NCI-H2171 (cell line): ENCODE results near the gene GMDS.
A peak's percentile ranks its signal among the peaks of the same experiment; 100 is the strongest.

Experiments used
- DNase-seq: peaks from one replicate; lab custom pipeline; 2025; lab: John Stamatoyannopoulos, UW

GMDS gene

DNA sequence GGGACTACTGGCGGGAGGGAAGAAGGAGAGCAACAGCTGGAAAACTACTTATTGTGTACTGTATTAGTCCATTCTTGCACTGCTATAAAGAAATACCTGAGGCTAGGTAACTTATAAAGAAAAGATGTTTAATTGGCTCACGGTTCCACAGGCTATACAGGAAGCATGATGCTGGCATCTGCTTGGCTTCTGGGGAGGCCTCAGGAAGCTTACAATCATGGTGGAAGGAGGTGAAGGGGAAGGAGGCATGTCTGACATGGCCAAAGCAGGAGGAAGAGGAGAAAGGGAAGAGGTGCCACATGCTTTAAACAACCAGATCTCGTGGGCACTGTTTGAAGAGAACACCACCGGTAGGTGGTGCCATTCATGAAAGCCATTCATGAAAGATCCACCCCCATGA lies 67.3 kb downstream of the GMDS start:
- no peak for DNase-seq

DNA sequence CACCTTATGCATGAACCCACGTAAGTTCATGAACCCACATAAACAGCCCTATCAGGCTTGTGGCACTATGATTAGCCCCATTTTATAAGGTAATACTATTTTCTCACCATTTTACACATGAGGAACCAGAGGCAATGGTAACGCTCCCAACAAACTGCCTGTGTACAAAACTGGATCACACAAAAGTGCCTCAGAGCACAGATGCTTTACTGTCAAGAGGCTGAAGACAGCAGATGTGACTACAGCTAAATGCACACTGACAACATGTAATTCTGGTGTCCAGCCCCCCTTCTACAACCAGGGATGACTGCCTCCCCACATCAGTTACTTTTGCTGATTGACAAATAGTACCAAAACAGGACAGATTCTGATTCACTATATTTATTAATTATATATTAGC lies 69.6 kb downstream of the GMDS start:
- peak; percentile 8 for DNase-seq

DNA sequence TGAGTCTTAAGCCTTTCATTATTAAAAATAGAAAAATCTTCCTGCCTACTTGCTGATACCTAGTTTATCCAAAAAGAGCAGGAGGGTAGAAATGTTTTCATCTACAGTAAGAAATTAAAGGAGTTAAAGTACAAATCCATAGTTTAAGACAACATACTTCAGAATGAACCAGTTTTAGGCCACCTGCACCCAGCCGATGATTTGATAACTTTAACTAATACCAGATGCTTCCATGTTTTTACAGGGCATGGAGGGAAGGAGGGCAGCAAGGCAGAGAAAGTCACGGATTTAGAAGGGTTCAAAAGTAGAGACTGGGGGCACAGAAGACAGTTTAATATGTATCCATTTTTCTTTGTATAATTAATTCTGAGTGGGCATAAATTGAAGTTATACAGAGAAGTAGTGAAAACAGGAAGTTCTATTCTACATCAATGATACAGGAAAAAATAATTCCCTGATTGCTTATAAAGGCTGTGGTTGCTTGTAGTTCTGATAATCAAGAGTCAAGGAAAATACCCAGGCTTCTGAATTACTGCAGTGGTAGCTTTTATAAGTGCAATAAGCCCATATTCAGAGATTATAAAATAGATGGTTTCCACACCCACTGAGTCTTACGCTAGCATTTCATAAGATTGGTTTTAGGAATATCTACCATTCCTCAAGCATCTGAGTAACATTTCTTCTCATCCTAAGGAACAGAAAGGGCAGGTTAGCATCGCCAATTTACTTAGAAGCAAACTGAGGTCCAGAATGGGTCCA lies 72.0 kb downstream of the GMDS start:
- no peak for DNase-seq

DNA sequence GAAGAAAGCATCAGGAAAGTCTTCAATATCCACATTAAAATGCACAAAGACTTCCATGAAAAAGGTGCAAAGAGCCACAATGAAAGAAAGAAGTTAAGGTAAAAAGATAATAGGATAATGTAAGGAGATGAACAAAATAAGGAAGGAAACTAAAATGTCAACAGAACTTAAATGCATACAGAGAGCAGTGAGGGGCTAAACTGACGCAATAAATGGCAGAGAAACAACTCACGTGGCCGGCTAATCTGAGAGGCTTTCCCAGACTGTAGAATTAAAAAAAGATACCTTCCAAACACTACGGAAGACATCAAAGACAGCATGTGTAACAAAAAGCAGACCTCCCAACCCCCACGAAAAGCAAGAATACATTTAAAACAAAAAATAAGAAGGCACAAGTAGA lies 73.7 kb downstream of the GMDS start:
- DNase-seq: no peak

DNA sequence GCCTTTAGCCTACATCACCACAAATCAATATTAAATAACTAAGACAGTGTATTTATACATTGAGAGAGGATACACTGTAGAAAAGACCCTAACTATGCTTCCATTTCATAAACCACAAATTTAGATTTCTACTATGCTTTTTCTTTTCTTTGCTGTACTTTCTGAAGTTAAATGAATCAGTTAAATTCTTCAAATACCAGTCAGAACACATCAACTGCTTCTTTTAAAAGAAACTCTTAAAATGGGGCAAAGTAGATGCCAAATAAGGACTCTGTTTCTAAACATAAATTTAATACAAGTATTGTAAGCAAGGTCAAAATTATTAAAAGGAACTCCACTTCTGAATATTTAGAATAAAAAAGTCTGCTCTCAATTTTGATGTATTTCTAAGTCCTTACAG lies 76.9 kb downstream of the GMDS start:
- DNase-seq: no peak

DNA sequence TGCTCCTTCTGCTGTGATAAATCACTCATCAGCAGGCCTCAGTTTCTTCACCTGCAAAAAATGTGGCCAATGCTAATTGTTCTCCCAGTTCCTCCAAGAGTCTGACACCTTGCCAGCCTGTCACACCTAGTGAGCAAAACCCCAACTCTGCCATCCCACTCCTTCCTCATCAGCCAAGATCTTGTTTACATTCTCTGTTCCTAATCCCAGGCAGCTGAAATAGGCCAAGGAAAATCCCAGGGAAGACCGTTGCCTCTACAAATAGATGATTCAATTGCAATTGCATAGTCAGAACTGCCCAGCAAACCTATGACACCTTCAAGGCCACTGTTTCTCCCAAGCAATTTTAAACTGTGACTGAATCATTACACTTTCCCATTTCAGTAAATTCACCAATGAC lies 78.7 kb downstream of the GMDS start:
- DNase-seq: no peak

DNA sequence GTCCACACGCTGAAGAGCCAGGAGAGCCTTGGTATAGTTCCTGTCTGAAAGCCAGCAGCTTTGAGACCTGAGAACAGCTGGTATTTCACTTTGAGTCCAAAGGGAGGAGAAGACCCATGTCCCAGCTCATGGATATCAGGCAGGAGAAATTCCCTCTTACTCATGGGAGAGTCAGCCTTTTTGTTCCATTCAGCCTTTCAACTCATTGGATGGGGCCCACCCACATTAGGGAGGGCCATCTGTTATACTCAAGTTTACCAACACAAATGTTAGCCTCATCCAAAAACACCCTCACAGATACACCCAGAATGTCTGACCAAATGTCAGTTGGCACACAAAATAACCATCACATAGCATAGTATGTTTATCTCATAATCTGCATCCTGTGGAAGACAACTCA lies 80.1 kb downstream of the GMDS start:
- no peak for DNase-seq

DNA sequence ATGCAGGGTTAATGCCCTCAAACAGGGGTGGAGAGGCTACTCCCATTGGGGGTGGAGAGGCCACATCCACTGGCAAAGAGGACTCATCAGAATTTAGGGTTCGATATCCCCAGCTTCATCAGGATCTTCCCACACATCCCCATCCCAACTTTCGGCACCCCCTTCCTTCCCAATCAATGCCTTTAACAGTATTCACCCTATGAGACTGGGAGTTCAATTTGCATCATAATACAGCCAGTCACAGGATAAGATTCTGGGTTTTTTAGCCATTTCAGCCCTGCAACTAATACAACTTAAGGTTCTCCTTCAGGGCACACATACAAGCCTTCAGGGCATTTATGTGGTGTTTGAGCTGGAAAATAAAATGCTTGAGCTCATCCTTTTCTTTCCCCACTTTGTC lies 80.9 kb downstream of the GMDS start:
- DNase-seq: no peak

DNA sequence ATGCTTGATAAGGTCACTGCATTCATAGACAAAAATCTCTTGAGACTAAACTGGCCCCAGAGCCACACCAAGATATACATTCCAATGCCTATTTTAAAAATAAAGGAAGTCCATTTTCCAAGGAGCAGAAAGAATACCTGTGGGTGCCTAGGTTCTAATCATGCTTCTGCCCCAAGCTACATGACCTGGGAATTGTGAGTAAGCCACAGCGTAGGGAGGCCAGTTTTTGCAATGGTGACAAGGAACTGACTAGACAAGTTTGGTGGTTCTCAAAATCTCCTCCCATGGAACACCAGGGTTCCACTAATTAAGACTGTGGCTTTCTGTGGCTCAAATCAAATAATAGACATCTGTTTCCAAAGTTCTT lies 83.3 kb downstream of the GMDS start:
- no peak for DNase-seq

DNA sequence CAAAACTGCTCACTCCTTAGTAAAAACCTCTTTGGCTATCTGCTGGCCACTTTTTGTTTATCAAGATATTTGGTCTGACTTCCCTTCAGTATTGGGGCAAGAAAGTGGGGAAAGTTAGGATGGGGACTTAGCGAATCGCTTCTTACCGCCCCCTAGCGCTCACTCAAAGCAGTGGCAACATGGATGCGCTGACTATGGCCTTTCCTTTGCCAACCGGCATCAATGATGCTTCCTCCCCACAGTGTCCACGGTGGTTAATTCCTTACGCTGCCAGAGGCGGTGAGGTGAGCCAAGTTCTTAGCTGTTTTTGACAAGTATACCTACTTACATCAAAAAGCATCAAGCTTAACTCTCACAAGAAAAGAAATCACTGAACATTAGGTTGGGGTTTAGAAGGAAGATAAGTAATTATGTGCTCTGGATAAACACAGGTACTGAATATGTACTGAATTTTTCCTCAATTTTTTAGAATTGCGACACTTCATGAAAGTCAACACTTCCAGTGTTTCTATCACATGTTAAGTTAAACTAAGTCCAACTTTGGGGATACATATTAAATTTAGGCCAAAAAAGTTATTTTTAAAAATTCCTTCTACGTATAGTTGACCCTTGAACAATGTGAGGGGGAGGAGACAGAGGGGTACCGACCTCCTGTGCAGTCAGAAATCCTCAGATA lies 86.7 kb downstream of the GMDS start:
- no peak for DNase-seq

DNA sequence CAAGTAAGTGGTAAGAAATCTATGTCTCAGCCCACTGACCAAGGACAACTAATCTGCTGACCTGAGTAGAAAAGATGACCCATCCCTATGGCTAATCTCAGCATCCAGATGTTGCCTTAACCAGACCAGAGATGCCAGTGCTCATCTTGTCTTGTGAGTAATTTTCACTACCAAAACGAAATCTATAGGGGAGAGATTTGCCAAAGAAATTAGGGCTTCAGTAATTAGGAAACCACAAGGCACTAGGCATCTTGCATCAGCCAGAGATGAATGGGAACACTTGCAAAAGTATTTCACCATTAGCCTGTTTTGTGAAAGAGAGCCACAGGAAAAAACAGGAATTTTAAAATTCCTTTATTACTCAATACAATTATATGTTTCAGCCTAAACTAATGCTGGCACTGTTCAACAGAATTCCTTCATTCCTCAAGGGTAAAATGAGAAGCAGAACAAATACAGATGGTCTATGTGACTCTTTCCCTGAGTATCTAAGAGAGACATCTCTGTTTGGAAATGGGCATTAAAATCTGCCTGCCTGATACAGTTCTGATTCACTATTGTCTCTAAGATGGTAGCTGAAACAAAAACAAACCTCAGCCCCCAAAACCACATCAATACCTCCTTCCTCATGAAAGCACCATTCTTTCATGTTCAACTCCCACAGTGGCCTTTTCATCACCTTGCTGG lies 87.8 kb downstream of the GMDS start:
- DNase-seq: no peak

DNA sequence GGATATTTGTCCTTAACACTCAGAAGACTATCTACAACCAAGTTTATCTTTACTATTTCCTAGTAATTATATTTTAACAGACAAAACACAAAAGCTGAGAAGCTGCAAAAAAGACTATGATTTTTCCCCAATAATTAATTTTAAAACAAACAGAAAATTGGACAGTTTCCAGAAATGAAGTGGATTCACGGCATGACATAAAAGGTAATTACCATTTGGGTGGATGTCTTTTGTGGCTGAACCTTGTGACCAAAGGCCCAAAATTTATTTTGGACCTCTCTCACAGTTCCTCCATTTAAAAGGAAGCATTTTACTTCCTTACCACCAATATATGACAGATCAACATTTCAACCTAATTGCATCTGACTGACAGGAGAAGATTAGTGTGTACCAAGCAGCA lies 90.2 kb downstream of the GMDS start:
- no peak for DNase-seq

DNA sequence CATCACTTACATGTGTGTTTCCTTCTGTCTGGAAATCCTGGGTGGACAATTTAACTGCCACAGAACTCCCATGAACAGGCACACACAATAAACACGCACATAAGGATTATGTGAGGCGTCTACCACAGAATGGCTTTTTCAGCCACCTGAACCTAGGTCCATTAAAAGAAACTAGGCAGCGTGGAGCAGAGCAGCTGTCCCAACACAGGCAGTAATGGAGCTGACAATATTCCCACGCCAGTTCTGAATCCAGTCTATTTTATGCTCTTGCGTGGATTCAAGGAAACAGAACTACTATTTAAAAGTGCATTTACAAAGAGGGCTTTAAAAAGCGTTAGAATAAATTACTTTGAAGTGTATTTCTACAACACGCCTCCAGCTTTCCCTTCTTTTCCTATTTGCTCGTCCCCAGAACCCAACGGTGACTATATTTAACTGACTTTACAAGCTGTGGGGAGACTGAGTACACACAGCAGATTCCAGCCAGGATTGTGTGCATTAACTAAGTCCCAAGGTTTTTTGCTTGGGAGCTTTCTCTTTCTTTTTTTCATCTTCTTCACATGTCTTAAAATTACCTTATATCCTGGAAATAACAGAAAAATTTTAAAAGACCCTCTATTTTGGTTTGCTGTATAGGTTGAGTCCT lies 95.9 kb downstream of the GMDS start:
- no peak for DNase-seq

DNA sequence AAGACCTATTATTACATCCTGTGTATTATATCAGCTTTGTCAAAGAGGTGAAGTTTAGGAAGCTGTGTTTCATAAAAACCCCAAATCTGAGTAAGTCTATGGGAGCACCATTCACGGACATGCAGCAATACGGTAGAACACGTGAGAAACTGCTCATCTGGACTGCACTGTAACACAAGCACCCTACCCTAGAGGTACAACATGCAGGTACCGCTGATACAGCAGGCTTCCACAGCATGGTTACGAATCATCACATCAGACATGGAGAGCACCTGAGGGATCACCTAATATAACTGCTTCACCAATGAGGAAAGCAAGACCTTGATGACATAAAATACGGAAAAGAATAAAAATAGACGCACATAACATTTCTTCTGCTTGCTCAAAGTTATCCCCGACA lies 96.7 kb downstream of the GMDS start:
- DNase-seq: no peak

DNA sequence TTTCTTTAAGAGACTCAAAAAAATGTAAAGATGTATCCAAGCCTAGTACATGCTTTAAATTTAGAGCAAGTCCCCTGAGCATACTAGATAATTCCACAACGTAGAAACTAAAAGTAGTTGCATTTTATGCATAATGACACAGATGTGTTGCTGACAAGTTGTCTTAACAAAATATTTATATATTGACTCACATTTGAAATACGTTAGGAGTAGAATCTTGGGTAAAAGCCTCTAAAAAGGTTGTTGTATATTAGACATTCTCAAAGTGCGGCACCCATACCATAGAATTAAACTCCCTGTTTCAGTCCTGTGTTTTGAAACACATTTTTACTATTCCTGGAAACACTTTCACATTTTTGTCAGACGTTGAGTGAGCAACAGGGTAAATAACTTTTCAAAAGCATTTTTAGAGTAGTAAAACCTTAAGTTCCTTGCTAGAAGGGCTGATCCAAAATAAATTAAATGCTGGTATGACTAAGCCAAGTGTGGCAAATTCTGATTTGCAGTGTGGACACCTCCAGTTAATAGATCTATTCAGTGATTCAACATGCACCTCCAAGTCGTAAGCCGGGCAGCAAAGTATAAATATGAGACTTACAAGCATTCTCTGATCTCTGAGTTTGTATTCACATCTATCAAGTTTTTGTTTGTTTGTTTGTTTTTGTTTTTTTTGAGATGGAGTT lies 97.5 kb downstream of the GMDS start:
- no peak for DNase-seq

DNA sequence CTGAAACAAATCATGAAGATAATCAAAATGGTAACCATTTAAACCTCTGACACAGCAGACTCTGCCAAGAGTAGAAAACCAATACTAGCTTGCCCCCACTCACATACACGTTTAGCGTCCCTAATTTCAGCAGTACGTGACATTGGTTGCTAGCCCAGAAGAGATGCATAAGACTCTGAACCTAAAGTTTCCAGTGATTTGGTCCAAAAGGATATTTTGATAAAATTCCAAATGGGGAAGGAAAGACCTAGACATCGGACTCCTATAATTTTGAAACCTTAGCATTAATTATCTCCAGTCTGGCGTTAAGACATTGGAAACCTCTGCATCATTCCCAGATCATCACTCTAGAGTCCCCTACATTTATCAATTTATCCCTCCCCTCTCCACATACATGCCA lies 98.1 kb downstream of the GMDS start:
- no peak for DNase-seq

DNA sequence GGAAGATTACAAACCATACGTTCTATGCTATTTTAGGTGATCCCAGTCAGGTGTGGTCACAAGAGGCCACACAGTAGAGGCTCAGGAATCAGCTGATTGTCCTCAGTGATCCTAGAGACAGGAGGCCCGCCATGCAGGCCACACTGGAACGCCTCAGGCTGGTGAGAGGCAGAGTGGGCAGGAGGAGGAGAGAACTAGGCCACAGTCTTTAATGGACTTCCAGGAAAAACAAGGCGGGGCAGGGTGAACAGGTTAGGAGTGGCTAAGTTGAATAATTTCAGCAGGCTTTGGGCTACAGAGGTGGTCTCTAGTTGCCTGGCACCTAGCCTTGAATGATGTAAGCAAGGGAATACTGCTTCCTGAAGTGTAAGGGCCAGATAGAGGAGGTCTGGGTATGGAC lies 101.2 kb downstream of the GMDS start:
- DNase-seq: no peak

DNA sequence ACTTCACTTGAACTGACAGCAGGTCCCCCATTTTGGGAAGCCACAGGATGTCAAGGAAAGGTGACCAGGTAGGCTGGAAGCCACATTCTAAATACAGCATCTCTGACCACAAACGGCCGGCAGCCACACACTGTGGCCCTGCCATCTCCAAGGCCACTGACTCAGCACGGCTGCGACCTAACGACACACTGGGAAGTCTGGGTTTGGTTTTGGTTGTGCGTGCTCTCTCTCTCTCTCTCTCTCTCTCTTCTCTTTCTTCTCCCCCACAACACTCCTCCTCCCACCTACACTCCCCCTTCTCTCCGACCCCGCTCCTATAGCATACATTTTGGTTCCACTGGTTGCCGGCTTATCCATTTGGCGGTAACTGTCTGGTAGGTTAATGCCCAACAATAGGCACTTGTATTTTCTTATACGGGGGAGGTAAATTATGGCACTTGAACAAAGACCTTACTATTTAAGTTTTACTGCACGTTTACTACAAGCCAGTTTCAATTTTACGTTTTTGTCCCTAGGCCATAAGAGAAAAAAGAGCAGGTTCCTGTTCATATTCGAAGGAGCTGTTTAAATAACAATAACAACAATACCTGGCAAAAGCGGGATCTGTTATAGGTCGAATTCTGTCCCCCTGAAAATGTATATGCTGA lies 103.6 kb downstream of the GMDS start:
- no peak for DNase-seq

DNA sequence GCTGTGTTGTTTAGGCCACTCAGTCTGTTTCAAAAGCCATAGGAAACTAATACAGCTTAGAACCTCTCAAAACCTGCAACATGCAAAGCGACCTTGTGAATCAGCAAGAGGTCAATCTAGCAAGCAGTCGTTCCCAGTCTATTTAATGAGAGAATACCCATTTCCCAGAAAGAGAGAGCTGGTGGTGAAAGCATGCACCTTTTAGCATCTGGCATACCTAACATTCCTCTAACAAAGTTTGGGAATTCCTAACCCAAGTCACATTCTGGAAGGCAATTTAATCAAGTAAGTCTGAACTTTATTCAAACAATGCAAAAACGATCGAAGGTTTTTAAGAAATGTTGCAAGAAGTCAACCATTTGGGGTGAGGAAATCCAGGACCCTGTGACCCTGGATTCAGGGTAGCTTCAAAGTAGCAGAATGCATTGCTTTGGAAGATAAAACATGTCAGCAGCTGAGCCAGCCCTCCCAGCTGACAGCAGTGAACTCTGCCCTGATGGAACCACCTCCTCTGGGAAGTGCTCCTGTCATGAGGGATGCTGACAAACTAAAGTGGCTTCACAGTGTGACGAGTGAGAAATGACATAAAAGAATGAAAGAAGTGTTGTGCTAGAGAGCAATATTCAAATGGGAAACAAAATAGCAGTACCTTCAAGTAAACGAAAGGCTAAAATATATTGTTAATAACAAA lies 104.8 kb downstream of the GMDS start:
- no peak for DNase-seq

DNA sequence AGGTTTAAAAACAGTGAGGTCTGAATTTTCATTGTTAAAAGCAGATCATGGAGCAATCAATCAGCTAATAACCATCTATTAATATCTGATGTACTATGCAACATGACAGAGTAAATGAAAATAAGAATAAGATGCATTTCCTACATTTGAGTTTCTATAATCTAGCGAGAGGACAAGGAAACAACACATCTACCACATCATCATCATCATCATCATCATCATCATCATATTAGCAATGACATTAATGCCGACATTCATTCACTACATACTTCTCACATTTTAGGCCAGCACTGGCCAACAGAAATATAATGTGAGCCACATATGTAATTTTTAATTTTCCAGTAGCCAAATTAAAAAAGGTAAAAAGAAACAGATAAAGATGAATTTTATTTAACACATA lies 110.0 kb downstream of the GMDS start:
- no peak for DNase-seq

DNA sequence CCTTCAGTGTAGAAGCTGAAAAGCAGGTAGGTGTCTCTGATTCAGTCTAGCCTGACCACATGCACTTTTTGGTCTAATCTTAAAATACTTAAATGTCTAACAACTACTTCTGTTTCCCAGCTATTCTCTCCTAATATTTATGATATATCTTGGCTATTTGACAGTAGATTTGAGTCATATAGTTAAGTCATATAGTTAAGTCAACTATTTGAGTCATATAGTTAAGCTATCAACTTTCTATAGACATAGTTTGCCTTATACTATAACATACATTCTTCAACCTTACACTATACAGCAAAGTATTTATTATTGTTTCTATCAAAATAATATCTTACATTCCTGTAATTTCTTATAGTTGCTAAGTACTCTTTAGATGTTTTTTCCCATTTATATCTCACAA lies 110.9 kb downstream of the GMDS start:
- DNase-seq: no peak
